Prostate gland (tissue), 2 donors: ENCODE measurements around the gene SIRPB2.

Source experiments
- POLR2A ChIP-seq: fragments of 450-650 bp; IDR thresholded peaks from one replicate; pipeline ENCODE4 v1.6.1; 2016; ENCODE audit warnings: antibody characterized with exemption, mild to moderate bottlenecking
- TF ChIP-seq, protein P1 (sequence below), 4 experiments: fragments of 200-600 bp in 2 of 4; fragments of 450-650 bp in 2 of 4; sonication (generic) in 2 of 4; IDR thresholded peaks; 1 replicate in 3 of 4; 2 replicates in 1 of 4; pipeline ENCODE4 v1.5.1; 2016 to 2019; ENCODE audit warnings: antibody characterized with exemption in 4 of 4, mild to moderate bottlenecking in 2 of 4, moderate library complexity in 2 of 4

DNA sequence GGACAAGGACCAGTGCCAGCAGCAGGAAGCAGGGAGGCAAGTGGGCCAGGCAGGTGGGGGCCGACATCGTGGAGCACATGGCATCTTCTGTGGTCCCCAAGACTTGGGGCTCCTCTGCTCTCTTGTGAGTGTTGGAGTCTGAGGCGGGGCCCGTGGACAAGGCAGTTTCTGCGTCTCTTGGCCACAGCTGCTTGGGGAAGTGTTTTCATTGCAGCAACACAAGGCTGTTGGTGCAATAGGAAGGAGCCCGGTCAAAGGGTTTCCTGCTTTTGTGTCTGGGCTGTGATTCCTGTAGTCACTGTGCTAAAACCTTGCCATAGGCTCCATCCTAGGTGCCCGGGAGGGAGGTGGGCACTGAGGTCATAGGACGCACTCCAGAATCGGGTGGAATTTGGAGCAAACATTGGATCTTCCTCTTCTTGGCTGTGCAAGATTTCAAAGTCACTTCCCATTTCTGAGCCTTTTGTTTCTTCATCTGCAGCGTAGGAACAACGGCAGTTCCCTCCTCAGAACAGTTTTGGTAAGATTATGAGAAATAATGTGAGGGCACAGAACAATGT, at the start of gene SIRPB2:
- TF ChIP-seq, protein P1, sequence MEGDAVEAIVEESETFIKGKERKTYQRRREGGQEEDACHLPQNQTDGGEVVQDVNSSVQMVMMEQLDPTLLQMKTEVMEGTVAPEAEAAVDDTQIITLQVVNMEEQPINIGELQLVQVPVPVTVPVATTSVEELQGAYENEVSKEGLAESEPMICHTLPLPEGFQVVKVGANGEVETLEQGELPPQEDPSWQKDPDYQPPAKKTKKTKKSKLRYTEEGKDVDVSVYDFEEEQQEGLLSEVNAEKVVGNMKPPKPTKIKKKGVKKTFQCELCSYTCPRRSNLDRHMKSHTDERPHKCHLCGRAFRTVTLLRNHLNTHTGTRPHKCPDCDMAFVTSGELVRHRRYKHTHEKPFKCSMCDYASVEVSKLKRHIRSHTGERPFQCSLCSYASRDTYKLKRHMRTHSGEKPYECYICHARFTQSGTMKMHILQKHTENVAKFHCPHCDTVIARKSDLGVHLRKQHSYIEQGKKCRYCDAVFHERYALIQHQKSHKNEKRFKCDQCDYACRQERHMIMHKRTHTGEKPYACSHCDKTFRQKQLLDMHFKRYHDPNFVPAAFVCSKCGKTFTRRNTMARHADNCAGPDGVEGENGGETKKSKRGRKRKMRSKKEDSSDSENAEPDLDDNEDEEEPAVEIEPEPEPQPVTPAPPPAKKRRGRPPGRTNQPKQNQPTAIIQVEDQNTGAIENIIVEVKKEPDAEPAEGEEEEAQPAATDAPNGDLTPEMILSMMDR (IDR thresholded peaks at IDR 0.05) = no peak
- TF ChIP-seq POLR2A = no peak
